ENCODE measurements around the gene ARHGAP44.
A peak's percentile ranks its signal among the peaks of the same experiment; 100 is the strongest.

The ARHGAP44 gene

GRCh38 chr17:13010959-13011358 is 221.7 kb downstream of the ARHGAP44 start:
- H3K27me3 ChIP-seq (ENCODE audit: insufficient read depth, low read length, poor library complexity, severe bottlenecking) = no peaks in the 10 kb centered on the region
- peaks cover 16% of the 10 kb centered on the region for H3K79me2 ChIP-seq (ENCODE audit: insufficient read depth, low read length)
- H3K4me1 ChIP-seq (ENCODE audit: insufficient read depth, low read length, poor library complexity, severe bottlenecking) = peaks cover 3% of the 10 kb centered on the region
- TF ChIP-seq CTCF (conservative IDR thresholded peaks at IDR 0.05; ENCODE audit: low read length) (no peak), EZH2phosphoT487 (IDR thresholded peaks at IDR 0.05; ENCODE audit: borderline replicate concordance) (no peak)
- H3K9ac ChIP-seq (ENCODE audit: low read depth, low read length, poor library complexity, severe bottlenecking) = no peak overlapping the region
- H3K9me3 ChIP-seq (ENCODE audit: insufficient read depth, low read depth, low read length) = no peaks in the 10 kb centered on the region
- H3K4me2 ChIP-seq (ENCODE audit: low read depth, low read length, poor library complexity, severe bottlenecking) = no peak overlapping the region
- H3K9me2 ChIP-seq (replicated peaks; ENCODE audit: low read depth, low read length) = no peaks in the 10 kb centered on the region
- H2AFZ ChIP-seq (ENCODE audit: low read length) = no peak overlapping the region
- no peak overlapping the region for H3K4me3 ChIP-seq (ENCODE audit: low read length, poor library complexity, severe bottlenecking)
- H4K20me1 ChIP-seq (ENCODE audit: insufficient read depth, low read length, poor library complexity, severe bottlenecking) = peaks cover 3% of the 10 kb centered on the region
- no peaks in the 10 kb centered on the region for H3F3A ChIP-seq (ENCODE audit: low read depth)
- H3K36me3 ChIP-seq (ENCODE audit: insufficient read depth, low read length) = peaks cover 60% of the 10 kb centered on the region; the same call in 1 of the 2 replicates

GRCh38 chr17:13014801-13015200 is 225.5 kb downstream of the ARHGAP44 start:
- H3K4me2 ChIP-seq (ENCODE audit: low read depth, low read length, poor library complexity, severe bottlenecking) = peak overlapping the region; percentile 91
- peaks cover 19% of the 10 kb centered on the region for H3K4me1 ChIP-seq (ENCODE audit: insufficient read depth, low read length, poor library complexity, severe bottlenecking)
- peaks cover 45% of the 10 kb centered on the region; the same call in 1 of the 2 replicates for H3K36me3 ChIP-seq (ENCODE audit: insufficient read depth, low read length)
- H3K4me3 ChIP-seq (ENCODE audit: low read length, poor library complexity, severe bottlenecking) = no peak overlapping the region
- no peak overlapping the region for H3K9ac ChIP-seq (ENCODE audit: low read depth, low read length, poor library complexity, severe bottlenecking)
- no peak overlapping the region for H2AFZ ChIP-seq (ENCODE audit: low read length)
- H3K79me2 ChIP-seq (ENCODE audit: insufficient read depth, low read length) = peaks cover 31% of the 10 kb centered on the region
- peaks cover 16% of the 10 kb centered on the region for H4K20me1 ChIP-seq (ENCODE audit: insufficient read depth, low read length, poor library complexity, severe bottlenecking)
- no peaks in the 10 kb centered on the region for H3K27me3 ChIP-seq (ENCODE audit: insufficient read depth, low read length, poor library complexity, severe bottlenecking)
- TF ChIP-seq CTCF (conservative IDR thresholded peaks at IDR 0.05; ENCODE audit: low read length) = no peak
- TF ChIP-seq EZH2phosphoT487 (IDR thresholded peaks at IDR 0.05; ENCODE audit: borderline replicate concordance) = no peak
- no peaks in the 10 kb centered on the region for H3K9me3 ChIP-seq (ENCODE audit: insufficient read depth, low read depth, low read length)
- no peaks in the 10 kb centered on the region for H3F3A ChIP-seq (ENCODE audit: low read depth)
- no peaks in the 10 kb centered on the region for H3K9me2 ChIP-seq (replicated peaks; ENCODE audit: low read depth, low read length)

- Histone ChIP-seq H3K9me2 (replicated peaks; ENCODE audit: low read depth, low read length) (no peaks in the 10 kb centered on the region), H3K4me2 (ENCODE audit: low read depth, low read length, poor library complexity, severe bottlenecking) (peak overlapping the region; percentile 91), H2AFZ (ENCODE audit: low read length) (peak overlapping the region; percentile 84), H3K36me3 (ENCODE audit: insufficient read depth, low read length) (peaks cover 24% of the 10 kb centered on the region; the same call in 1 of the 2 replicates), H3K79me2 (ENCODE audit: insufficient read depth, low read length) (peaks cover 31% of the 10 kb centered on the region), H4K20me1 (ENCODE audit: insufficient read depth, low read length, poor library complexity, severe bottlenecking) (peaks cover 16% of the 10 kb centered on the region), H3K9ac (ENCODE audit: low read depth, low read length, poor library complexity, severe bottlenecking) (peak overlapping the region; percentile 81), H3K9me3 (ENCODE audit: insufficient read depth, low read depth, low read length) (no peaks in the 10 kb centered on the region), H3F3A (ENCODE audit: low read depth) (no peaks in the 10 kb centered on the region), H3K4me1 (ENCODE audit: insufficient read depth, low read length, poor library complexity, severe bottlenecking) (peaks cover 19% of the 10 kb centered on the region), H3K27me3 (ENCODE audit: insufficient read depth, low read length, poor library complexity, severe bottlenecking) (no peaks in the 10 kb centered on the region), H3K4me3 (ENCODE audit: low read length, poor library complexity, severe bottlenecking) (peak overlapping the region; percentile 91)
- no peak for TF ChIP-seq EZH2phosphoT487 (IDR thresholded peaks at IDR 0.05; ENCODE audit: borderline replicate concordance)
Observed at GRCh38 chr17:13016881-13017654, 227.8 kb downstream of the ARHGAP44 start.
